Measurements from ENCODE around the gene ABCC10.
A peak's percentile ranks its signal among the peaks of the same experiment; 100 is the strongest.
"Not testable (repeated sequence)": the region's sequence is repeated elsewhere in the genome, so short reads cannot be mapped to it uniquely, and the experiment has no call there.

Gene ABCC10

GRCh38 chr6:43393133-43393532 lies 34.2 kb upstream of the ABCC10 start:
- not testable (repeated sequence) for H3K4me3 ChIP-seq (ENCODE audit: low read depth, low read length); H3K36me3 ChIP-seq (ENCODE audit: insufficient read depth, low read length); H3K27ac ChIP-seq (ENCODE audit: low read depth, low read length); H3K27me3 ChIP-seq (ENCODE audit: insufficient read depth, low read length); H3K79me2 ChIP-seq (ENCODE audit: control insufficient read depth, insufficient read depth, low read length, unreplicated experiment); H3K4me1 ChIP-seq (ENCODE audit: control insufficient read depth, insufficient read depth, low read length, unreplicated experiment)
- peak overlapping the region; percentile 38 for H2AFZ ChIP-seq (ENCODE audit: low read length, unreplicated experiment)

DNA sequence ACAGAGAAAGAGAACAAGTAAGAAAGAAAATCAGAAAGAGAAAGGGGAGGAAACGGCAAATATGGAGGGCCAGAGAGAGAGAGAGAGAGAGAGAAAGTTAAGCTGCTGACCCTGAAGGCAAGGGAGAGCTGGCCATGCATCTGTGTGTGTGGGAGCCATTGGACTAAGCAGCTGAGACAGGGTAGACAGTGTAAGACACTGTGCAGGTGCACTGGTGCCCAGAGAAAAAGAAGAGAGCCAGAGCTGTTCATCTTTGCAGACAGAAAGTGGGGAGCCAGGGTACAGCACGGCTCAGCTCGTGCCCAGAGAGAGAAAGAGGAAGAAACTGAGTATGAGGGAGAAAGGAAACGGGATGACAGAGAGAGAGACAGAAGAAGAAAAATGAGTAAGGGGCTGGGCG lies 33.7 kb upstream of the ABCC10 start:
- Histone ChIP-seq H3K36me3 (ENCODE audit: insufficient read depth, low read length) (no peaks in the 10 kb centered on the region), H3K27me3 (ENCODE audit: insufficient read depth, low read length) (no peaks in the 10 kb centered on the region), H2AFZ (ENCODE audit: low read length, unreplicated experiment) (peak overlapping the region; percentile 38), H3K4me3 (ENCODE audit: low read depth, low read length) (no peak overlapping the region), H3K79me2 (ENCODE audit: control insufficient read depth, insufficient read depth, low read length, unreplicated experiment) (no peaks in the 10 kb centered on the region), H3K4me1 (ENCODE audit: control insufficient read depth, insufficient read depth, low read length, unreplicated experiment) (no peaks in the 10 kb centered on the region), H3K27ac (ENCODE audit: low read depth, low read length) (no peak overlapping the region)

DNA sequence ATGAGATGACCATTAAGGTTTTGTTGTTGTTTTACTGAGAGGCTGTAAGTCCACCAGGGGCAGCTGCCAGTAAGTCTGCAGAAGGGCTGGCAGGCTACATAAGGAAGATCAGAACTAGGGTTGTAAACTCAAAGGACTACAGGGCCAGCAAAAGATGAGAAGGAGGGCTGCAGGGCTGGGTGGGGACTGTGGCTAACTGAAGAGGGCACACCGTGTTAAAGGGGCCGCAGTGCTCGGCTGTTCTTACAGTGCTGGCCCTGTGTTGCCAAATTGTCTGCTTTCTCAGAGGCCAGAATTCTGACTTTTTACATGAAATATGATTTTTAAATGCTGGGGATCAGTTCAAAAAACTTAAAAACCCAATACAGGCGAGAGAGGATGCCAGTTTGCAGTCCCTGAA lies 32.4 kb upstream of the ABCC10 start:
- H3K36me3 ChIP-seq (ENCODE audit: insufficient read depth, low read length), result no peaks in the 10 kb centered on the region
- no peak overlapping the region for H3K27ac ChIP-seq (ENCODE audit: low read depth, low read length)
- no peak overlapping the region for H2AFZ ChIP-seq (ENCODE audit: low read length, unreplicated experiment)
- no peaks in the 10 kb centered on the region for H3K27me3 ChIP-seq (ENCODE audit: insufficient read depth, low read length)
- H3K79me2 ChIP-seq (ENCODE audit: control insufficient read depth, insufficient read depth, low read length, unreplicated experiment), result no peaks in the 10 kb centered on the region
- no peaks in the 10 kb centered on the region for H3K4me1 ChIP-seq (ENCODE audit: control insufficient read depth, insufficient read depth, low read length, unreplicated experiment)
- H3K4me3 ChIP-seq (ENCODE audit: low read depth, low read length), result no peak overlapping the region

DNA sequence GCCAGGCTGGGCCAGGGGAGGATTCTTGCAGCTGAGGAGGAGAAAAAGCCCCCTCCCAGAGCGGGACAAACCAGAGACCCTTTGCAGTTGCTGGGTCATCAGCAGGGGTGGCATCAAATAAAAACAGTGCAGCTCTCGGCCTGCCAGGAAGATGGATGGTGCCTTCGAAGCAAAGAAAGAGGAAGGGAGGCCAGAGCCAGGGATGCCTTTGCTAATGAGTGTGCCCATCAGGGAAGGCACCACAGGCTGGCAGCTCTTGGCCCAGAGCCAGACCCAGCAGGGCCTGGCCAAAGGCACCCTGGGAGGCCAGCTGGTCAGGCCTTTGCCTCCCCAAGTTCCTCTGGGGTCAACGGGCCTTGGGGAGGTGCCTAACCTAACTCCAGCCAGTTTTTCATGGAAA lies 31.6 kb upstream of the ABCC10 start:
- no peaks in the 10 kb centered on the region for H3K36me3 ChIP-seq (ENCODE audit: insufficient read depth, low read length)
- H3K27ac ChIP-seq (ENCODE audit: low read depth, low read length), result no peak overlapping the region
- no peaks in the 10 kb centered on the region for H3K27me3 ChIP-seq (ENCODE audit: insufficient read depth, low read length)
- no peaks in the 10 kb centered on the region for H3K4me1 ChIP-seq (ENCODE audit: control insufficient read depth, insufficient read depth, low read length, unreplicated experiment)
- H3K4me3 ChIP-seq (ENCODE audit: low read depth, low read length), result no peak overlapping the region
- H2AFZ ChIP-seq (ENCODE audit: low read length, unreplicated experiment), result no peak overlapping the region
- no peaks in the 10 kb centered on the region for H3K79me2 ChIP-seq (ENCODE audit: control insufficient read depth, insufficient read depth, low read length, unreplicated experiment)

- H3K4me3 ChIP-seq (ENCODE audit: low read depth, low read length), result no peak overlapping the region
- H3K4me1 ChIP-seq (ENCODE audit: control insufficient read depth, insufficient read depth, low read length, unreplicated experiment), result no peaks in the 10 kb centered on the region
- no peaks in the 10 kb centered on the region for H3K27me3 ChIP-seq (ENCODE audit: insufficient read depth, low read length)
- H3K36me3 ChIP-seq (ENCODE audit: insufficient read depth, low read length), result no peaks in the 10 kb centered on the region
- H3K79me2 ChIP-seq (ENCODE audit: control insufficient read depth, insufficient read depth, low read length, unreplicated experiment), result no peaks in the 10 kb centered on the region
- H3K27ac ChIP-seq (ENCODE audit: low read depth, low read length), result no peak overlapping the region
- no peak overlapping the region for H2AFZ ChIP-seq (ENCODE audit: low read length, unreplicated experiment)
Observed at GRCh38 chr6:43396408-43397149, 30.8 kb upstream of the ABCC10 start.

GRCh38 chr6:43399932-43400487 lies 27.3 kb upstream of the ABCC10 start:
- Histone ChIP-seq H3K27ac (ENCODE audit: low read depth, low read length) (no peak overlapping the region), H3K79me2 (ENCODE audit: control insufficient read depth, insufficient read depth, low read length, unreplicated experiment) (no peaks in the 10 kb centered on the region), H3K36me3 (ENCODE audit: insufficient read depth, low read length) (no peaks in the 10 kb centered on the region), H3K27me3 (ENCODE audit: insufficient read depth, low read length) (peaks cover 9% of the 10 kb centered on the region), H3K4me3 (ENCODE audit: low read depth, low read length) (no peak overlapping the region), H2AFZ (ENCODE audit: low read length, unreplicated experiment) (no peak overlapping the region), H3K4me1 (ENCODE audit: control insufficient read depth, insufficient read depth, low read length, unreplicated experiment) (no peaks in the 10 kb centered on the region)

GRCh38 chr6:43401730-43402129 lies 25.6 kb upstream of the ABCC10 start:
- H3K27ac ChIP-seq (ENCODE audit: low read depth, low read length), result no peak overlapping the region
- H3K27me3 ChIP-seq (ENCODE audit: insufficient read depth, low read length), result peaks cover 16% of the 10 kb centered on the region
- H3K4me1 ChIP-seq (ENCODE audit: control insufficient read depth, insufficient read depth, low read length, unreplicated experiment), result no peaks in the 10 kb centered on the region
- H3K36me3 ChIP-seq (ENCODE audit: insufficient read depth, low read length), result no peaks in the 10 kb centered on the region
- H3K4me3 ChIP-seq (ENCODE audit: low read depth, low read length), result no peak overlapping the region
- no peak overlapping the region for H2AFZ ChIP-seq (ENCODE audit: low read length, unreplicated experiment)
- no peaks in the 10 kb centered on the region for H3K79me2 ChIP-seq (ENCODE audit: control insufficient read depth, insufficient read depth, low read length, unreplicated experiment)

- Histone ChIP-seq H3K4me3 (ENCODE audit: low read depth, low read length) (no peak overlapping the region), H3K4me1 (ENCODE audit: control insufficient read depth, insufficient read depth, low read length, unreplicated experiment) (no peaks in the 10 kb centered on the region), H3K27me3 (ENCODE audit: insufficient read depth, low read length) (peaks cover 16% of the 10 kb centered on the region), H3K79me2 (ENCODE audit: control insufficient read depth, insufficient read depth, low read length, unreplicated experiment) (no peaks in the 10 kb centered on the region), H2AFZ (ENCODE audit: low read length, unreplicated experiment) (no peak overlapping the region), H3K36me3 (ENCODE audit: insufficient read depth, low read length) (no peaks in the 10 kb centered on the region), H3K27ac (ENCODE audit: low read depth, low read length) (no peak overlapping the region)
Observed at GRCh38 chr6:43402820-43403219, 24.5 kb upstream of the ABCC10 start.

- Histone ChIP-seq H3K79me2 (ENCODE audit: control insufficient read depth, insufficient read depth, low read length, unreplicated experiment) (no peaks in the 10 kb centered on the region), H3K4me3 (ENCODE audit: low read depth, low read length) (no peak overlapping the region), H3K27me3 (ENCODE audit: insufficient read depth, low read length) (peaks cover 23% of the 10 kb centered on the region), H2AFZ (ENCODE audit: low read length, unreplicated experiment) (no peak overlapping the region), H3K27ac (ENCODE audit: low read depth, low read length) (no peak overlapping the region), H3K36me3 (ENCODE audit: insufficient read depth, low read length) (no peaks in the 10 kb centered on the region), H3K4me1 (ENCODE audit: control insufficient read depth, insufficient read depth, low read length, unreplicated experiment) (no peaks in the 10 kb centered on the region)
Observed at GRCh38 chr6:43405354-43405753, 22.0 kb upstream of the ABCC10 start.

DNA sequence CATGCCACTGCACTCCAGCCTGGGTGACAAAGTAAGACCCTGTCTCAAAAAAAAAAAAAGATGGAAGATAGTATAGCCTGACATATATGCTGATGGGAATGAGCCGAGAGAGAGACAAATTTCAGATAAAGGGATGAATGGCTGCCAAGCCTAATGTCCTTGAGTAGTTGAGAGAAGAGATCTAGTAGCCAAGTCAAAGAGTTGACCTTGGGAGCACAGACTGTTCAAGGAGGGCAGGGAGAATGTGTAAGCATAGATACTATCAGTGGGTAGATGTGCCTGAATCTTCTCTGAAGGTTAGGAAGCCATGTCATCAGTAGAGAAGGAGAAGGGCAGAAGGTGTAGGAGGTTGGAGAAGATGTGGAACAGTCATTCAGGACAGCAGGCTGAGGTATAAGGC lies 20.0 kb upstream of the ABCC10 start:
- Histone ChIP-seq H3K4me3 (ENCODE audit: low read depth, low read length) (no peak overlapping the region), H3K79me2 (ENCODE audit: control insufficient read depth, insufficient read depth, low read length, unreplicated experiment) (no peaks in the 10 kb centered on the region), H3K27me3 (ENCODE audit: insufficient read depth, low read length) (peaks cover 26% of the 10 kb centered on the region), H3K36me3 (ENCODE audit: insufficient read depth, low read length) (no peaks in the 10 kb centered on the region), H3K27ac (ENCODE audit: low read depth, low read length) (no peak overlapping the region), H3K4me1 (ENCODE audit: control insufficient read depth, insufficient read depth, low read length, unreplicated experiment) (no peaks in the 10 kb centered on the region), H2AFZ (ENCODE audit: low read length, unreplicated experiment) (no peak overlapping the region)

DNA sequence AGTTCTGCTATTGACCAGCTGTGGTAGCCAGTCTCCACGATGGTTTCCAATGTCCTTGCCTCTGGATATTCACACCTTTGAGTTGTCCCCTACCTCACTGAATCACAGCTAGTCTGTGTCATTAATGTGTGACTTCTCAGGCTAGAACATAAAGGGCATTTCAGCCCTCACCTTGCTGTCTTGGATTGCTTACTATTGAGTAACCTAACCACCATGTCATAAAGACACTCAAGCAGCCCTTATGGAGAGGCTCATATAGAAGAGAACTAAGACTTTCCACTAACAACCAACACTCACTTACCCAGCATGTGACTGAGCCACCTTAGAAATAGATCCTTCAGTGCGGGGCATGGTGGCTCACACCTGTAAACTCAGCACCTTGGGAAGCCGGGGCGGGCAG lies 19.1 kb upstream of the ABCC10 start:
- no peaks in the 10 kb centered on the region for H3K4me1 ChIP-seq (ENCODE audit: control insufficient read depth, insufficient read depth, low read length, unreplicated experiment)
- no peak overlapping the region for H3K4me3 ChIP-seq (ENCODE audit: low read depth, low read length)

More for the DNA sequence above, 19.1 kb upstream of the ABCC10 start:
- Histone ChIP-seq H2AFZ (ENCODE audit: low read length, unreplicated experiment) (no peak overlapping the region), H3K27me3 (ENCODE audit: insufficient read depth, low read length) (peaks cover 34% of the 10 kb centered on the region), H3K79me2 (ENCODE audit: control insufficient read depth, insufficient read depth, low read length, unreplicated experiment) (no peaks in the 10 kb centered on the region), H3K36me3 (ENCODE audit: insufficient read depth, low read length) (no peaks in the 10 kb centered on the region), H3K27ac (ENCODE audit: low read depth, low read length) (no peak overlapping the region)

Measured in ACC112 (cell line).